Right lobe of liver (tissue), 6 donors: ENCODE data around the gene TSR1. TPM values are rescaled to one million over a fixed set of nuclear protein-coding genes. Genes with fewer than 3 reads are reported as not detected.
"Not testable (repeated sequence)": the region's sequence is repeated elsewhere in the genome, so short reads cannot be mapped to it uniquely, and the experiment has no call there.

Experiments used
- ATAC-seq, 4 donors: fragments of 200-7000 bp; cut with Tn5 transposase; one replicate each; pipeline ENCODE4 v1.9.1; 2020; ENCODE audit warnings: mild to moderate bottlenecking in 4 of 4, moderate library complexity in 4 of 4
- DNase-seq, 3 donors: peaks; one replicate each; pipeline ENCODE4 v3.0.0-alpha.2; 2020
- H3K27ac ChIP-seq, 3 donors: fragments of 200-600 bp; one replicate each; pipeline ENCODE4 v1.8.0; 2022
- H3K27me3 ChIP-seq, 2 donors: fragments of 200-600 bp; one replicate each; pipeline ENCODE4 v1.8.0; 2022
- H3K36me3 ChIP-seq, 4 donors: fragments of 200-600 bp; sonication (generic) in 1 of 4; one replicate each; pipeline versions ENCODE4 v1.5.1 to v1.8.0; 2017 to 2022; ENCODE audit warnings: control low read depth in 1 of 4
- H3K4me1 ChIP-seq, 4 donors: fragments of 200-600 bp; sonication (generic) in 1 of 4; one replicate each; pipeline versions ENCODE4 v1.5.1 to v1.8.0; 2017 to 2022; ENCODE audit warnings: control low read depth in 1 of 4
- H3K4me3 ChIP-seq, 3 donors: fragments of 200-600 bp; one replicate each; pipeline ENCODE4 v1.8.0; 2022
- H3K9me3 ChIP-seq, 4 donors: fragments of 200-600 bp; sonication (generic) in 1 of 4; one replicate each; pipeline versions ENCODE4 v1.5.1 to v1.8.0; 2017 to 2022; ENCODE audit warnings: control low read depth in 1 of 4
- CTCF ChIP-seq, 4 donors: fragments of 200-600 bp in 3 of 4; fragments of 450-650 bp in 1 of 4; IDR thresholded peaks; one replicate each; pipeline versions ENCODE4 v1.5.1 to v1.8.0; 2016 to 2022; ENCODE audit warnings: antibody characterized with exemption in 4 of 4, mild to moderate bottlenecking in 2 of 4
- POLR2A ChIP-seq: fragments of 450-650 bp; IDR thresholded peaks from one replicate; pipeline ENCODE4 v1.6.1; 2017; ENCODE audit warnings: antibody characterized with exemption, mild to moderate bottlenecking
- WGBS: methylation state at CpG from one replicate; pipeline ENCODE4 v1.1.6; 2018; ENCODE audit warnings: low coverage, low lambda C conversion rate; ENCODE audit not compliant: insufficient coverage; ENCODE audit errors: missing lambda C conversion rate; 5-methylcytosine and 5-hydroxymethylcytosine counted together
- intact Hi-C, 2 donors: fragments of 100-400 bp; cut with DNase I; formaldehyde crosslinking; loops; one replicate each; pipeline versions ENCODE4 v1.11.2 to v1.14.1; 2022
- total RNA-seq, 6 experiments: library from RNA; depleted of rRNA in 2 of 6; stranded (reverse); fragments of >200 nt in 2 of 6; fragmentation: NEBNext Ultra II Directional in 3 of 6; extraction: Animal tissue kit (Norgen Biotek cat#: 25700) in 3 of 6; gene quantifications; one replicate each; pipeline versions ENCODE4 v1.1.0 to v1.2.4, GENCODE V29; 2016 to 2023
- donor health status: DM: no; HTN: yes; CAD: no.
- donor health status: DM: no; HTN: no; CAD: no.
- donor health status: DM: no; HTN: no; CAD: no.
- donor health status: DM: no; HTN: yes; CAD: no.
- donor health status: DM: no; HTN: yes; CAD: no.

TSR1 gene
- total RNA-seq, 6 experiments from 2014 or later: 9.7 to 26.2 (median 13.1) TPM

- ATAC-seq (no peak), DNase-seq (no peak)
- Histone ChIP-seq H3K4me1 (no peaks in the 10 kb centered on the region), H3K36me3 (peaks cover 3 to 16% (median 9%) of the 10 kb centered on the region in 4 donors), H3K27me3 (no peaks in the 10 kb centered on the region), H3K9me3 (no peaks in the 10 kb centered on the region), H3K4me3 (no peak overlapping the region), H3K27ac (no peak overlapping the region)
- TF ChIP-seq CTCF (IDR thresholded peaks at IDR 0.05) (no peak), POLR2A (no peak)
- intact Hi-C loops: no loop called here
Measured at GRCh38 chr17:2319051-2319450, 17.2 kb downstream of the TSR1 start.

GRCh38 chr17:2317796-2318195 lies 18.5 kb downstream of the TSR1 start:
- no peaks in the 10 kb centered on the region for H3K9me3 ChIP-seq
- WGBS: 88% methylated on average over 3 of the region's 3 CpGs
- no peaks in the 10 kb centered on the region for H3K4me1 ChIP-seq
- TF ChIP-seq POLR2A: no peak
- no peak for TF ChIP-seq CTCF (IDR thresholded peaks at IDR 0.05)
- no peaks in the 10 kb centered on the region for H3K27me3 ChIP-seq
- DNase-seq (no peak), ATAC-seq (no peak)
- H3K36me3 ChIP-seq: peaks cover 0 to 4% (median under 1%) of the 10 kb centered on the region in 4 donors
- intact Hi-C loops: no loop called here
- no peak overlapping the region for H3K27ac ChIP-seq
- no peak overlapping the region for H3K4me3 ChIP-seq

GRCh38 chr17:2316916-2317205 lies 19.4 kb downstream of the TSR1 start:
- intact Hi-C loops, H3K27me3 ChIP-seq, H3K4me3 ChIP-seq, ATAC-seq, H3K4me1 ChIP-seq, H3K27ac ChIP-seq, DNase-seq, H3K36me3 ChIP-seq, H3K9me3 ChIP-seq: not testable (repeated sequence)
- 90% methylated on average over 6 of the region's 7 CpGs for WGBS

GRCh38 chr17:2312736-2313135 lies 23.5 kb downstream of the TSR1 start:
- intact Hi-C loops: no loop called here
- H3K4me3 ChIP-seq: no peak overlapping the region
- peaks cover 0 to 15% (median 7%) of the 10 kb centered on the region in 4 donors for H3K4me1 ChIP-seq
- DNase-seq (no peak), ATAC-seq (no peak)
- H3K27ac ChIP-seq: no peak overlapping the region
- WGBS: 84% methylated on average over 5 of the region's 5 CpGs
- TF ChIP-seq POLR2A: no peak
- TF ChIP-seq CTCF (IDR thresholded peaks at IDR 0.05): no peak
- no peaks in the 10 kb centered on the region for H3K9me3 ChIP-seq
- no peaks in the 10 kb centered on the region for H3K36me3 ChIP-seq
- H3K27me3 ChIP-seq: no peaks in the 10 kb centered on the region

- no peaks in the 10 kb centered on the region for H3K36me3 ChIP-seq
- H3K27ac ChIP-seq: peak overlapping the region; percentile 21 to 86 (median 54)
- WGBS: 22% methylated on average over 6 of the region's 6 CpGs
- peaks cover 0 to 15% (median 7%) of the 10 kb centered on the region in 4 donors for H3K4me1 ChIP-seq
- H3K27me3 ChIP-seq: no peaks in the 10 kb centered on the region
- TF ChIP-seq POLR2A: no peak
- TF ChIP-seq CTCF (IDR thresholded peaks at IDR 0.05): no peak
- ATAC-seq (peak; percentile 88 to 95 (median 90)), DNase-seq (peak; percentile 67 to 75 (median 70))
- no peaks in the 10 kb centered on the region for H3K9me3 ChIP-seq
- no peak overlapping the region for H3K4me3 ChIP-seq
- intact Hi-C loops: no loop called here
Measured at GRCh38 chr17:2309338-2310154, 26.7 kb downstream of the TSR1 start.
